Diencephalon (tissue), 1 donor: ENCODE measurements around the gene TIMM10. TPM values are rescaled to one million over a fixed set of nuclear protein-coding genes. Genes with fewer than 3 reads are reported as not detected.

ENCODE experiments used
- small RNA-seq: library from RNA; depleted of rRNA; stranded (forward); fragments of <200 nt; gene quantifications from one replicate; pipeline ENCODE3, GENCODE V24; 2014
- total RNA-seq: library from RNA; depleted of rRNA; stranded (reverse); fragments of >200 nt; gene quantifications from one replicate; pipeline ENCODE4 v1.2.3, GENCODE V29; 2014

Gene TIMM10, protein sequence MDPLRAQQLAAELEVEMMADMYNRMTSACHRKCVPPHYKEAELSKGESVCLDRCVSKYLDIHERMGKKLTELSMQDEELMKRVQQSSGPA
- total RNA-seq = 23.3 TPM

DNA sequence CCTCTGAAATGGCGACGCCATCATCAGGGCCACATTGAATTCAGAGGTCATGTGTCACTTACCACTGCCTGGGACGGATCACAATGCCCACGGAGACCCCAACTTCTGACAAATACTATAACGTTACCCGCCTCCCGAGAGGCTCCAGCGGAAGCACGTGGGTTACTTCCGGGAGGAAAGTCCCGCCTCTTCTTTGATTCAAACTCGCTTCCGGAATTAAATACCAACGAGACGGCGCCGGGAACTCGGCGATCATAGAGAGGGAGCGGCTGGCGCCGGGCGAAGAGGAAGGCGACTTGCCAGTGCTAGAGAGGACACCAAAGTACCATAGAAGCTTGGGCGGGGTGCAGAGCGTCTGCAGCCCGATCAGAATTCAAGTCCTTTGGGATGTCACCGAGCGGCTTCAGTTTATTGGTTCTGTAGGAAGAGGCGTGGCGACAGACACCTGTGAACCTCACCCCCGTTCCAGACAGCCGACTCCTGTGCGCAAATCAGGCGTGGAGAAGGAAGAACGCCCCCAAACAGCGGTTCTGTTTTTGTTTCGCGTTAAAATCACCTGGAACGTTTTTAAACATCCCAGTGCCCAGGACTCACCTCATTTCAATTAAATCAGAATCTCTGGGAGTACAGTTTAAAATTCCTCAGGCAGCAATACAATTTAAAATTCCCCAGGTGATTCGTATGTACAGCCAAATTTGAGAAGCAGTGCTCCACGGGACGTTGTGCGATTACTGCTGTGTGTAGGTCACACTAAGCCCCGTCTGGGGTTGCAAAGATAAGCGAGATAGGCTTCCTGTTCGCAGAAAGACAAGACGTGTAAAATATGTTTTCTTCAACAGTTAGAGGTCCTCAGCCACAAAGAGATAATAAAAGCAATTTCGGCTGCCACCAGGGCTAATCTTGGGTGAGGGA, at the start of gene TIMM10:
Gene TIMM10 (minus strand): TSS at position 159 of the 912 bp plus-strand sequence. CDS start 565 bp downstream, outside the sequence.

DNA sequence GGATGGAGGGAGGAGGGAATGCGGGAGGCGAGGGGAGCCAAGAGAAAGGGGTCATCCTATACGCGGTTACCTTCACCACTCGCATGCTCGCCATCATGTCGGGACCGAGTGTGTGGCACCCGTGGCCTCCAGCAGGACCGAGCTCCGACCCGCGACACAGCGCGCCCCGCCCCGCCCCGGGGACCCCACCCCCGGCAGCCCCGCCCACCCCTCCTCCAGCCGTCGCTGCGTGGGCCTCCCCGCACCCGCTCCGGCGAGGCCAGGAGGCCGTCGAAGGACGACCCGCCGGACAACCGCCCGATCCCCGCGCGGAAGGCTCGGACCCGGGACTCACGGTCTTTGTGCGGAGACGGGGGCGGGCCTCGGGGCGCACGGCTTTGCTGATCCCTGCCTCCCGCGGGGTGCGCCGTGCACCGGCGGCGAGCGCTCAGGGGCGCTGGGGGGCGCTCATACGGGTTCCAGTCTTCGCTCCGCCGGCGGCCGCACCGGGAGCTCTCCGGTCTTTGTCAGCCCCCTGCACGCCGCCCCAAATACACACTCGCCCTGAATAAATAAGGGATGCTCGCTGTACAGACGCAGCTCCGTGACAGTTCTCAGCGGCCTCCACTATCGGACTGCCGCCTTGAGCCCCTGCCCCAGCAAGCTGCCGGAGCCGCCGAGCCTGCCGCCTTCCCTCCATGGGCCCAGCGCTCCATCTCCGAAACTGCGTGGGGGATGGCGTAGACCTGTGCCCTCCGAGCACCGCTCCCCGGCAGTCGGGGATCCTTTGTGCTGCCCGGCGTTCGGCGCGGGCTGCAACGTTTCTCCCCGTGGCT, 37.2 kb upstream of the TIMM10 start, which contains the start of gene UBE2L6:
Gene UBE2L6 (minus strand): TSS at position 158 of the 815 bp plus-strand sequence. CDS start 61 bp downstream, at position 97.

DNA sequence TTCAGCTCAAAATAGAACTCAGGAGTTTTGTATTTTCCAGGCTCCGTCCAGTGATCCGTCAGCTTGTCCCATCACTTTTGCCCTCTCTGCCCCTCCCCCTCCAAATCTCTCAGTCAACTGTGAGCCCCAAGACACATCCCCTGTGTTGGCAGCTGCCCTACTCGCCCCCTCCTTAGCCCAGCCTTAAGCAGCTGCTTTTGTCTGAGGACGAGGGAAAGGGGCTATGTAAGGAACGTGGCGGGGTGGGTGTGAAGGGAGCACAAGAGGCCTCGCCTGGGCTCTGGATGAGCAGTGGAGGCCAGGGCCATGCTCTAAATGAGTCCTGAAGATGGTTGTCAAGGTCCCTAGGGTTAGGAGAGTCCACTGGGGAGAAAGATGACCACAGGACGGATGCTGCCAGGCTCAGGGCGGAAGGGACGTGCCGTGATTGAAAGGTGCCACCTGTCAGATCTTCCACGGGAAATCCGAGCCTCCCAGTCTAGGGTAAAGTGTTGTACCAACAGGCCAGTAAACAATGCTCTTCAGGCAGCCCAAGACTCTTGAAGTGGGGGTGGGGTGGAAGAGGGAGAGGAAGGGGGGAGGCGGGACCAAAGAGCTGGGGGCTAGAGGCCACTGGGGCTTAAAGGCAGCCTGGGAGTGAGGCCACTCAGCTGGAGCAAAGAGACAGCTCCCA, 6.5 kb upstream of the TIMM10 start, which contains the start of gene SMTNL1:
Gene SMTNL1 (plus strand): TSS at position 649 of the 673 bp plus-strand sequence. CDS start 5,048 bp downstream, outside the sequence.

DNA sequence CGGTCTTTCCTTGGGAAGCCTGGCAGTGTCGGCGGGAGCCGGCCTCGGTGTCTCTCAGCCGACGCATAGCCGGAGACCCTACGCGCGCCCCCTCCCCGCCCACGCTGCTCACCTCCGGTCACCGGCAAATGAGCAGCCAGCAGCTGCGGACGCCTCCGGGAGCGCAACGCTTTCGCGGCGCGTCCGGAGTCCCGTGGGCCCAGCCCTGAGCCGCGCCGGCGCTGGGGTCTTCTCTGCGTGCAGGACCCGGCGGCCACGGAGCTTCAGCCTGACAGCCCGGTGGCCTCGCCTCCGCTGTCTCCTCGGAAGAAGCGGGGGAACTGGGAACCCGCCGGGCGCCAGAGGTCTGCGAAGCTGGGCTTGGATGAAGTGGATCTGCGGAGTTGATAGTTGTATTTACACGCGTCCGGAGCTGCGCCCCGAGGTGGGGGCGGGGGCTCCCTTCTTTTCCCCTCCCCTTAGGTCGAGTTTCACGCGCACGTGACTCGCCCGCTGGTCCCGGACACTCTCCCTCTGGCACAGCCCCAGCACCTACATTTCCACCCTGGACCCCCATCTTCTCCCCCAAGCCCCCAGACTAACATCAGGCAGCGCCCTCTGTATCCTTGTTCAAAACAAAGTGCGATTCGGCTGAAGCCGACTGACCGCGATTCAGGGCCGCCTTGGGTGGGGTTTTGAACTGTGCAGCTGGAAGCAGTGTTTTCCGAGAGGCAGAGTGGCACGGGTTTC, 15.1 kb downstream of the TIMM10 start, which contains the start of gene SLC43A1:
Gene SLC43A1 (minus strand): TSS at position 371 of the 729 bp plus-strand sequence. CDS start 1,591 bp downstream, outside the sequence.

Small RNA genes within 50 kb of the gene (small RNA-seq; reads per million reads assigned to genes)
- not detected for gene RN7SL605P

Other genes starting within 250 kb of the TIMM10 start
- 22.8 TPM for gene TNKS1BP1, start 205.8 kb downstream of the TIMM10 start, total RNA-seq
- 52.8 TPM for gene SSRP1, start 194.9 kb downstream of the TIMM10 start, total RNA-seq
- 0.23 TPM for gene P2RX3, start 192.4 kb downstream of the TIMM10 start, total RNA-seq
- gene PRG3, start 149.6 kb downstream of the TIMM10 start, total RNA-seq = not detected
- gene PRG2, start 140.1 kb downstream of the TIMM10 start, total RNA-seq = 0.46 TPM
- 8.8 TPM for gene SLC43A3, start 103.6 kb downstream of the TIMM10 start, total RNA-seq
- 0.46 TPM for gene RTN4RL2, start 70.2 kb downstream of the TIMM10 start, total RNA-seq
- gene SLC43A1, start 15.1 kb downstream of the TIMM10 start, total RNA-seq = 2.1 TPM
- gene SMTNL1, start 6.8 kb upstream of the TIMM10 start, total RNA-seq = not detected
- 51.4 TPM for gene UBE2L6, start 36.9 kb upstream of the TIMM10 start, total RNA-seq
- 9.5 TPM for gene SERPING1, start 66.9 kb upstream of the TIMM10 start, total RNA-seq
- gene YPEL4, start 119.2 kb upstream of the TIMM10 start, total RNA-seq = 2.5 TPM
- 14.3 TPM for gene CLP1, start 127.0 kb upstream of the TIMM10 start, total RNA-seq
- 25.8 TPM for gene ZDHHC5, start 137.4 kb upstream of the TIMM10 start, total RNA-seq
- gene MED19, start 181.5 kb upstream of the TIMM10 start, total RNA-seq = 25.4 TPM
- 75.0 TPM for gene TMX2, start 181.8 kb upstream of the TIMM10 start, total RNA-seq
- 46.4 TPM for gene SELENOH, start 210.7 kb upstream of the TIMM10 start, total RNA-seq
- gene BTBD18, start 221.1 kb upstream of the TIMM10 start, total RNA-seq = not detected
- 123 TPM for gene CTNND1, start 231.0 kb upstream of the TIMM10 start, total RNA-seq